Vagina (tissue), 1 donor: Measurements from ENCODE around the gene ATP2C2. TPM values are rescaled to one million over a fixed set of nuclear protein-coding genes. Genes with fewer than 3 reads are reported as not detected.

Experiments
- total RNA-seq: library from RNA; depleted of rRNA; stranded (reverse); fragments of >200 nt; gene quantifications from one replicate; pipeline ENCODE4 v1.2.3, GENCODE V29; 2016

Gene ATP2C2
- total RNA-seq, 1 donor from 2014 or later: 35.1 TPM

Other genes with a start within 250 kb of the ATP2C2 start
- 16.9 TPM for gene HSDL1, start 223.4 kb upstream of the ATP2C2 start, total RNA-seq
- not detected for gene DNAAF1, start 223.2 kb upstream of the ATP2C2 start, total RNA-seq
- gene TAF1C, start 181.5 kb upstream of the ATP2C2 start, total RNA-seq: 30.2 TPM
- not detected for gene ADAD2, start 177.4 kb upstream of the ATP2C2 start, total RNA-seq
- gene KCNG4, start 128.5 kb upstream of the ATP2C2 start, total RNA-seq: not detected
- gene WFDC1, start 73.7 kb upstream of the ATP2C2 start, total RNA-seq: 12.0 TPM
- gene MEAK7, start 136.1 kb downstream of the ATP2C2 start, total RNA-seq: 28.5 TPM
- gene COTL1, start 249.5 kb downstream of the ATP2C2 start, total RNA-seq: 67.8 TPM